Activated effector memory CD4-positive, alpha-beta T cell treated with anti-CD3 and anti-CD28 coated beads, Interleukin-2, amount 50 U/mL, for 16 hours (primary cell): ENCODE measurements around the gene TRIO.

Experiments used
- DNase-seq: peaks from one replicate; pipeline ENCODE4 v3.0.0-alpha.2; 2020

Gene TRIO

GRCh38 chr5:14469551-14470377 is 326.6 kb downstream of the TRIO start:
- no peak for DNase-seq

GRCh38 chr5:14471507-14471906 is 328.4 kb downstream of the TRIO start:
- DNase-seq: no peak

GRCh38 chr5:14472986-14473567 is 329.9 kb downstream of the TRIO start:
- no peak for DNase-seq

- DNase-seq: no peak
These were observed 331.9 kb downstream of the TRIO start for GRCh38 chr5:14475045-14475444.

- no peak for DNase-seq
These were observed 333.8 kb downstream of the TRIO start for GRCh38 chr5:14476786-14477435.

GRCh38 chr5:14479143-14479696 is 336.1 kb downstream of the TRIO start:
- no peak for DNase-seq

- DNase-seq: no peak
These were observed 338.2 kb downstream of the TRIO start for GRCh38 chr5:14481349-14481748.

GRCh38 chr5:14482085-14482484 is 338.9 kb downstream of the TRIO start:
- no peak for DNase-seq

- no peak for DNase-seq
These were observed 340.5 kb downstream of the TRIO start for GRCh38 chr5:14483504-14484157.

GRCh38 chr5:14486486-14486885 is 343.3 kb downstream of the TRIO start:
- no peak for DNase-seq

GRCh38 chr5:14486996-14487896 is 344.1 kb downstream of the TRIO start:
- no peak for DNase-seq

- DNase-seq: no peak
These were observed 344.9 kb downstream of the TRIO start for GRCh38 chr5:14487897-14488570.

GRCh38 chr5:14488709-14489108 is 345.6 kb downstream of the TRIO start:
- DNase-seq: no peak

GRCh38 chr5:14489643-14490042 is 346.5 kb downstream of the TRIO start:
- no peak for DNase-seq

- DNase-seq: no peak
These were observed 347.2 kb downstream of the TRIO start for GRCh38 chr5:14490309-14490711.

GRCh38 chr5:14491015-14491915 is 348.1 kb downstream of the TRIO start:
- DNase-seq: no peak

- no peak for DNase-seq
These were observed 349.3 kb downstream of the TRIO start for GRCh38 chr5:14492331-14492964.

GRCh38 chr5:14495301-14495700 is 352.2 kb downstream of the TRIO start:
- no peak for DNase-seq

GRCh38 chr5:14497311-14497710 is 354.2 kb downstream of the TRIO start:
- DNase-seq: no peak
